H1 (cell line): ENCODE measurements around the gene PER2. TPM values are rescaled to one million over a fixed set of nuclear protein-coding genes. Genes with fewer than 3 reads are reported as not detected.
A peak's percentile ranks its signal among the peaks of the same experiment; 100 is the strongest.

ENCODE experiments used
- CTCF ChIA-PET: fragments of 300-600 bp; sonication (Branson Sonifier 250); formaldehyde crosslinking; loops from one replicate; lab custom pipeline; 2021; ENCODE audit not compliant: partially characterized antibody; lab: Charles Lee
- POLR2A ChIA-PET: fragments of 300-600 bp; sonication (Branson Sonifier 250); formaldehyde crosslinking; loops from one replicate; lab custom pipeline; 2021; ENCODE audit warnings: inconsistent platforms; ENCODE audit not compliant: partially characterized antibody; lab: Charles Lee
- DNase-seq, 2 experiments: peaks; one replicate each; pipeline versions ENCODE4 v3.0.0 to v3.0.0-alpha.2; 2010 to 2022; ENCODE audit warnings: low spot score in 2 of 2, low read depth in 1 of 2, mixed read lengths in 1 of 2
- FAIRE-seq: peaks from 2 replicates; lab custom pipeline; 2011; peaks lifted over from hg19 to GRCh38; lab: Jason Lieb, UNC
- H2AFZ ChIP-seq: 2 replicates; pipeline ENCODE4 v1.8.1; 2012; ENCODE audit warnings: low read length, inconsistent platforms
- H2AK5ac ChIP-seq: 2 replicates; pipeline ENCODE4 v1.6.1; 2013; ENCODE audit warnings: low read depth, low read length
- H2BK120ac ChIP-seq: replicated peaks from 2 replicates; pipeline ENCODE3; 2013; ENCODE audit warnings: low read depth, low read length, inconsistent platforms
- H2BK12ac ChIP-seq: 2 replicates; pipeline ENCODE4 v1.6.1; 2013; ENCODE audit warnings: low read depth, low read length
- H2BK15ac ChIP-seq: 2 replicates; pipeline ENCODE4 v1.6.1; 2013; ENCODE audit warnings: low read length
- H2BK20ac ChIP-seq: 2 replicates; pipeline ENCODE4 v1.6.1; 2013; ENCODE audit warnings: low read length
- H2BK5ac ChIP-seq: 2 replicates; pipeline ENCODE4 v1.6.1; 2013; ENCODE audit warnings: low read depth, low read length
- H3K14ac ChIP-seq: 2 replicates; pipeline ENCODE4 v1.6.1; 2013; ENCODE audit warnings: inconsistent platforms; ENCODE audit not compliant: insufficient read length
- H3K18ac ChIP-seq: 2 replicates; pipeline ENCODE4 v1.6.1; 2013; ENCODE audit warnings: low read length; ENCODE audit errors: extremely low read depth
- H3K23ac ChIP-seq: 2 replicates; pipeline ENCODE4 v1.6.1; 2013; ENCODE audit warnings: inconsistent platforms; ENCODE audit not compliant: insufficient read length
- H3K23me2 ChIP-seq: 2 replicates; pipeline ENCODE4 v1.6.1; 2013; ENCODE audit warnings: low read depth, low read length
- H3K27ac ChIP-seq: 2 replicates; pipeline ENCODE4 v1.6.1; 2011; ENCODE audit warnings: low read depth, low read length, inconsistent platforms
- H3K27me3 ChIP-seq, 4 experiments: replicated peaks in 1 of 4; 1 replicate in 1 of 4; 2 replicates in 3 of 4; pipeline versions ENCODE4 v1.6.1 to v1.8.1; 2011 to 2013; ENCODE audit warnings: low read length in 3 of 4, mild to moderate bottlenecking in 3 of 4, inconsistent platforms in 2 of 4, mixed read lengths in 2 of 4, moderate library complexity in 1 of 4; ENCODE audit not compliant: control insufficient read depth in 3 of 4, insufficient read depth in 3 of 4; ENCODE audit errors: extremely low read depth in 1 of 4
- H3K36me3 ChIP-seq, 4 experiments: 2 replicates each; pipeline versions ENCODE4 v1.6.1 to v1.8.1; 2011 to 2013; ENCODE audit warnings: mild to moderate bottlenecking in 4 of 4, low read length in 3 of 4, moderate library complexity in 2 of 4, control low read depth in 1 of 4, inconsistent platforms in 1 of 4; ENCODE audit not compliant: insufficient read depth in 4 of 4, control insufficient read depth in 2 of 4
- H3K4ac ChIP-seq: replicated peaks from 2 replicates; pipeline ENCODE3; 2013; ENCODE audit warnings: low read length, low read depth, mixed read lengths, inconsistent platforms; ENCODE audit not compliant: insufficient read length
- H3K4me1 ChIP-seq, 4 experiments: replicated peaks in 1 of 4; 1 replicate in 1 of 4; 2 replicates in 3 of 4; pipeline versions ENCODE4 v1.6.1 to v1.8.1; 2011 to 2013; ENCODE audit warnings: low read length in 3 of 4, inconsistent platforms in 2 of 4, mixed read lengths in 1 of 4; ENCODE audit not compliant: insufficient read depth in 4 of 4, control insufficient read depth in 3 of 4
- H3K4me2 ChIP-seq, 2 experiments: 2 replicates each; pipeline versions ENCODE4 v1.6.1 to v1.8.1; 2011 to 2013; ENCODE audit warnings: low read depth in 2 of 2, low read length in 2 of 2, control low read depth in 1 of 2, inconsistent platforms in 1 of 2, mild to moderate bottlenecking in 1 of 2; ENCODE audit not compliant: insufficient read depth in 1 of 2
- H3K4me3 ChIP-seq, 4 experiments: fragments of 200-600, 300-600 bp in 1 of 4; sonication (generic), shearing (Covaris generic), sonication (Bioruptor Twin) in 1 of 4; 2 replicates each; pipeline versions ENCODE4 v1.5.1 to v1.8.1; 2011 to 2016; ENCODE audit warnings: low read length in 4 of 4, low read depth in 3 of 4, control low read depth in 2 of 4, inconsistent platforms in 2 of 4, mild to moderate bottlenecking in 2 of 4, mixed read lengths in 1 of 4, moderate library complexity in 1 of 4; ENCODE audit not compliant: insufficient read depth in 2 of 4; ENCODE audit errors: extremely low read depth in 1 of 4
- H3K56ac ChIP-seq: replicated peaks from 2 replicates; pipeline ENCODE3; 2013; ENCODE audit warnings: low read depth, mild to moderate bottlenecking, mixed read lengths, low read length, inconsistent platforms; ENCODE audit not compliant: insufficient read length
- H3K79me1 ChIP-seq: 2 replicates; pipeline ENCODE4 v1.6.1; 2013; ENCODE audit warnings: low read depth, low read length, control low read depth
- H3K79me2 ChIP-seq, 2 experiments: 2 replicates each; pipeline versions ENCODE4 v1.6.1 to v1.8.1; 2012 to 2013; ENCODE audit warnings: low read length in 2 of 2, mild to moderate bottlenecking in 2 of 2, inconsistent platforms in 1 of 2; ENCODE audit not compliant: insufficient read depth in 2 of 2, control insufficient read depth in 1 of 2
- H3K9ac ChIP-seq, 4 experiments: replicated peaks in 1 of 4; 1 replicate in 1 of 4; 2 replicates in 3 of 4; pipeline versions ENCODE4 v1.6.1 to v1.8.1; 2011 to 2013; ENCODE audit warnings: low read depth in 3 of 4, low read length in 3 of 4, control low read depth in 2 of 4, mild to moderate bottlenecking in 2 of 4, moderate library complexity in 2 of 4, inconsistent platforms in 1 of 4; ENCODE audit errors: extremely low read depth in 1 of 4
- H3K9me3 ChIP-seq, 2 experiments: 2 replicates each; pipeline versions ENCODE4 v1.6.1 to v1.8.1; 2012 to 2013; ENCODE audit warnings: mild to moderate bottlenecking in 2 of 2, moderate library complexity in 2 of 2, control low read depth in 1 of 2, inconsistent platforms in 1 of 2, low read depth in 1 of 2, low read length in 1 of 2, mixed read lengths in 1 of 2; ENCODE audit not compliant: insufficient read depth in 2 of 2
- H4K20me1 ChIP-seq, 2 experiments: replicated peaks in 1 of 2; 2 replicates each; pipeline versions ENCODE3 to v1.8.1; 2011 to 2013; ENCODE audit warnings: inconsistent platforms in 2 of 2, low read length in 2 of 2, mild to moderate bottlenecking in 1 of 2; ENCODE audit not compliant: insufficient read depth in 2 of 2, control insufficient read depth in 1 of 2
- H4K5ac ChIP-seq: 2 replicates; pipeline ENCODE4 v1.6.1; 2013; ENCODE audit warnings: low read length, low read depth, mixed read lengths, inconsistent platforms; ENCODE audit not compliant: insufficient read length
- H4K8ac ChIP-seq: 2 replicates; pipeline ENCODE4 v1.8.0; 2013; ENCODE audit warnings: mild to moderate bottlenecking, moderate library complexity, low read length, inconsistent platforms; ENCODE audit not compliant: insufficient read depth; ENCODE audit errors: extremely low read depth
- H4K91ac ChIP-seq: replicated peaks from 2 replicates; pipeline ENCODE3; 2013; ENCODE audit warnings: low read length, mixed read lengths, inconsistent platforms; ENCODE audit not compliant: insufficient read length
- BACH1 ChIP-seq: IDR thresholded peaks from 2 replicates; pipeline ENCODE4 v1.6.1; 2012; ENCODE audit warnings: low read length, improper control_type of control experiment
- CEBPB ChIP-seq: IDR thresholded peaks from 2 replicates; pipeline ENCODE4 v1.6.1; 2012; ENCODE audit warnings: low read depth, low read length
- CTCF ChIP-seq, 3 experiments: IDR thresholded peaks; 1 replicate in 2 of 3; 2 replicates in 1 of 3; pipeline versions ENCODE4 v1.5.1 to v1.6.1; 2011; ENCODE audit warnings: low read length in 3 of 3, mild to moderate bottlenecking in 3 of 3, inconsistent platforms in 2 of 3, low read depth in 1 of 3, moderate library complexity in 1 of 3; ENCODE audit not compliant: insufficient read depth in 1 of 3; ENCODE audit errors: control extremely low read depth in 1 of 3
- EZH2 ChIP-seq: fragments of 200-600 bp; sonication (generic); IDR thresholded peaks from 2 replicates; pipeline ENCODE4 v1.7.1; 2012; ENCODE audit warnings: low read depth, mild to moderate bottlenecking, moderate library complexity, low read length, inconsistent platforms; ENCODE audit not compliant: severe bottlenecking
- JUN ChIP-seq: IDR thresholded peaks from 2 replicates; pipeline ENCODE4 v1.6.1; 2011; ENCODE audit warnings: low read depth, mild to moderate bottlenecking, improper control_type of control experiment, low read length
- MAFK ChIP-seq: IDR thresholded peaks from 2 replicates; pipeline ENCODE4 v1.6.1; 2012; ENCODE audit warnings: low read depth, mild to moderate bottlenecking, improper control_type of control experiment, low read length
- SIRT6 ChIP-seq: IDR thresholded peaks from one replicate; pipeline ENCODE4 v1.7.1; 2012; ENCODE audit warnings: low read length, inconsistent platforms
- SP4 ChIP-seq: IDR thresholded peaks from 2 replicates; pipeline ENCODE4 v1.6.1; 2012; ENCODE audit warnings: low read length, inconsistent platforms
- YY1 ChIP-seq: IDR thresholded peaks from 2 replicates; pipeline ENCODE4 v1.6.1; 2011; ENCODE audit warnings: low read depth, mild to moderate bottlenecking, low read length
- WGBS, 2 experiments: shearing (Covaris generic) in 1 of 2; methylation state at CpG; one replicate each; pipeline versions ENCODE4 v1.1.6 to v1.1.7; 2013 to 2015; ENCODE audit warnings: low lambda C conversion rate in 2 of 2, mixed read lengths in 2 of 2, inconsistent platforms in 1 of 2, low coverage in 1 of 2, missing lambda C conversion rate in 1 of 2; ENCODE audit not compliant: insufficient replicate concordance in 2 of 2, insufficient coverage in 1 of 2, insufficient read length in 1 of 2; ENCODE audit errors: extremely low coverage in 1 of 2, missing lambda C conversion rate in 1 of 2; 5-methylcytosine and 5-hydroxymethylcytosine counted together
- polyA plus RNA-seq, 7 experiments: library from polyadenylated mRNA; depleted of rRNA in 3 of 7; stranded (reverse) in 5 of 7; unstranded in 2 of 7; fragments of >200 nt in 5 of 7; fragments of 200-250 nt in 2 of 7; gene quantifications; 1 replicate in 5 of 7; 2 replicates in 1 of 7; 4 replicates in 1 of 7; pipeline versions ENCODE4 v1.2.1 to v1.2.3, GENCODE V29; 2011 to 2013; ENCODE audit warnings: missing spikeins in 2 of 7, mixed read lengths in 2 of 7
- total RNA-seq: library from RNA; stranded (reverse); fragmentation: NEBNext Ultra II Directional; extraction: Animal tissue kit (Norgen Biotek cat#: 25700); gene quantifications from 2 replicates; pipeline ENCODE4 v1.2.1, GENCODE V29; 2021

Gene PER2
- total and polyA plus RNA-seq, 2 of the 8 experiments (the other 6 are each of a cell fraction or from before 2014, with no cell fraction given), result 0.91 to 5.5 TPM

- Histone ChIP-seq H4K20me1 (no peaks in the 10 kb centered on the region), H3K4me1 (peaks cover 0 to 4% (median 2%) of the 10 kb centered on the region in 4 experiments; a peak in 2 of 7 replicates), H4K91ac (no peak overlapping the region), H2BK120ac (no peak overlapping the region), H3K9me3 (no peaks in the 10 kb centered on the region), H3K23ac (no peak overlapping the region), H3K4me3 (no peak overlapping the region), H3K79me2 (no peaks in the 10 kb centered on the region), H2BK5ac (no peak overlapping the region), H4K8ac (no peak overlapping the region), H3K4me2 (no peak overlapping the region), H3K27ac (no peak overlapping the region), H3K36me3 (no peaks in the 10 kb centered on the region), H3K9ac (no peak overlapping the region), H2BK15ac (no peak overlapping the region), H3K23me2 (no peaks in the 10 kb centered on the region), H2AFZ (no peak overlapping the region), H2BK12ac (0 out of 2 replicates have a peak overlapping the region, but pooled peaks have one; percentile 9), H4K5ac (no peak overlapping the region), H2AK5ac (no peak overlapping the region), H3K79me1 (no peaks in the 10 kb centered on the region), H2BK20ac (no peak overlapping the region), H3K4ac (no peak overlapping the region), H3K56ac (no peak overlapping the region), H3K27me3 (peaks cover 0 to 2% (median 0%) of the 10 kb centered on the region in 4 experiments; a peak in 2 of 7 replicates), H3K14ac (no peak overlapping the region), H3K18ac (no peak overlapping the region)
- POLR2A ChIA-PET, result no interaction called here
- FAIRE-seq (no peak), DNase-seq (no peak)
- CTCF ChIA-PET, result interaction anchor here (1.5 to 2.7 kb wide), 4 partner anchors 8 to 32 kb away, joined by 4 to 12 read pairs (median 6); no protein-coding TSS in a partner anchor
- 86% methylated on average over 17 of the region's 21 CpGs; no CpG with 5 or more reads in 1 of the 2 experiments for WGBS, 2 experiments
- no peak for TF ChIP-seq MAFK
- TF ChIP-seq BACH1, result no peak
- TF ChIP-seq SP4, result no peak
- no peak for TF ChIP-seq EZH2
- TF ChIP-seq CEBPB, result no peak
- TF ChIP-seq CTCF (IDR thresholded peaks at IDR 0.05; ENCODE audit: control extremely low read depth in 1 of 3, insufficient read depth in 1 of 3, low read depth in 1 of 3, low read length in 3 of 3), result no peak
- no peak for TF ChIP-seq YY1
- TF ChIP-seq SIRT6, result no peak
- TF ChIP-seq JUN, result no peak
Observed at GRCh38 chr2:238295144-238296112, 7.0 kb upstream of the PER2 start.
